HG03039 (cell line): Measurements from ENCODE around the gene PHF14.

Source experiments
- ATAC-seq: cut with Tn5 transposase; IDR thresholded peaks from one replicate; pipeline ENCODE4 v1.9.1; 2021; ENCODE audit warnings: mild to moderate bottlenecking, moderate library complexity; ENCODE audit not compliant: unreplicated experiment

PHF14 gene

GRCh38 chr7:11171569-11172192 is 198.0 kb downstream of the PHF14 start:
- no peak for ATAC-seq

- no peak for ATAC-seq
These were observed 199.2 kb downstream of the PHF14 start for GRCh38 chr7:11172835-11173234.

- ATAC-seq, result no peak
These were observed 201.7 kb downstream of the PHF14 start for GRCh38 chr7:11175371-11175770.

- no peak for ATAC-seq
These were observed 202.2 kb downstream of the PHF14 start for GRCh38 chr7:11175887-11176286.

- no peak for ATAC-seq
These were observed 203.4 kb downstream of the PHF14 start for GRCh38 chr7:11176985-11177555.

GRCh38 chr7:11177793-11178192 is 204.1 kb downstream of the PHF14 start:
- no peak for ATAC-seq

- no peak for ATAC-seq
These were observed 207.9 kb downstream of the PHF14 start for GRCh38 chr7:11181590-11181989.

GRCh38 chr7:11182736-11183135 is 209.1 kb downstream of the PHF14 start:
- ATAC-seq, result no peak

- no peak for ATAC-seq
These were observed 211.6 kb downstream of the PHF14 start for GRCh38 chr7:11185179-11185815.

GRCh38 chr7:11188529-11189310 is 215.0 kb downstream of the PHF14 start:
- no peak for ATAC-seq

GRCh38 chr7:11191081-11191480 is 217.4 kb downstream of the PHF14 start:
- no peak for ATAC-seq

GRCh38 chr7:11191574-11192220 is 218.0 kb downstream of the PHF14 start:
- ATAC-seq, result no peak

- ATAC-seq, result no peak
These were observed 218.8 kb downstream of the PHF14 start for GRCh38 chr7:11192506-11192905.

- no peak for ATAC-seq
These were observed 219.6 kb downstream of the PHF14 start for GRCh38 chr7:11193131-11193867.

- no peak for ATAC-seq
These were observed 220.2 kb downstream of the PHF14 start for GRCh38 chr7:11193888-11194287.

- ATAC-seq, result no peak
These were observed 220.8 kb downstream of the PHF14 start for GRCh38 chr7:11194492-11194891.

- ATAC-seq, result no peak
These were observed 221.8 kb downstream of the PHF14 start for GRCh38 chr7:11195502-11195901.

- ATAC-seq, result no peak
These were observed 222.5 kb downstream of the PHF14 start for GRCh38 chr7:11196143-11196542.

GRCh38 chr7:11203224-11203623 is 229.6 kb downstream of the PHF14 start:
- ATAC-seq, result no peak

- no peak for ATAC-seq
These were observed 230.0 kb downstream of the PHF14 start for GRCh38 chr7:11203683-11204082.
